AG08396 (cell line): ENCODE data around the gene MIA3.
"Not testable (repeated sequence)": the region's sequence is repeated elsewhere in the genome, so short reads cannot be mapped to it uniquely, and the experiment has no call there.

Experiments
- DNase-seq: peaks from one replicate; pipeline ENCODE4 v3.0.0; 2012; ENCODE audit warnings: low spot score, mixed read lengths

Gene MIA3

GRCh38 chr1:222618001-222618879 lies at the start of gene MIA3:
Gene MIA3 (plus strand): TSS chr1:222618097. CDS start chr1:222618111, 14 bp downstream.
- DNase-seq = peak; percentile 95

- DNase-seq = no peak
Observed at GRCh38 chr1:222570837-222571236, 47.1 kb upstream of the MIA3 start.

- DNase-seq = no peak
Observed at GRCh38 chr1:222579316-222579715, 38.6 kb upstream of the MIA3 start.

DNA sequence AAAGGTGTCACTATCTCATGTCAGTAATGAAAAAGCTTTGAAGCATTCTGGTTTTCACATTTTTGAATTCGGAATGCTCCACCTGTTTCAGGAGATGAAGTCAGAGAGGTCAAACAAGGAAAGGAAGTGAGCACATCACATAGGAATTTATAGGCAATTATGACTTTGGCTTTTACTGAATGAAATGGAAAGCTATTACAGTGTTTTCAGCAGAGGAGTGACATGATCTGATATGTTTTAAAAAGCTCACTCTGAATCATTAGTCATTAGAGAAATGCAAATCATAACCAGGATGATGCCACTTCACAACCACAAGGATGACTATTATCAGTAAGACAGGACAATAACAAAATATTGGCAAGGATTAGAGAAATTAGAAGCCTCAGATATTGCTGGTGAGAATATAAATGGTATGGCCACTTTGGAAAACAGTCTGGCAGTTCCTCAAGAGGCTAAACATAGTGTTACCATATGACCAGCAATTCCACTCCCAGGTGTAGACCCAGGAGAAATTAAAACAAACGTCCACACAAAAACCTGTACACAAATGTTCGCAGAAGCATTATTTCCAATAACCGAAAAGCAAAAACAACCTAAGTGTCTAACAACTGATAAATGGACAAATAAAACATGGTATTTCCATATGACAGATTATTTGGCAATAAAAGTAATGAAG lies 35.7 kb upstream of the MIA3 start:
- no peak for DNase-seq

- no peak for DNase-seq
Observed at GRCh38 chr1:222583079-222583478, 34.8 kb upstream of the MIA3 start.

- no peak for DNase-seq
Observed at GRCh38 chr1:222586842-222587241, 31.1 kb upstream of the MIA3 start.

DNA sequence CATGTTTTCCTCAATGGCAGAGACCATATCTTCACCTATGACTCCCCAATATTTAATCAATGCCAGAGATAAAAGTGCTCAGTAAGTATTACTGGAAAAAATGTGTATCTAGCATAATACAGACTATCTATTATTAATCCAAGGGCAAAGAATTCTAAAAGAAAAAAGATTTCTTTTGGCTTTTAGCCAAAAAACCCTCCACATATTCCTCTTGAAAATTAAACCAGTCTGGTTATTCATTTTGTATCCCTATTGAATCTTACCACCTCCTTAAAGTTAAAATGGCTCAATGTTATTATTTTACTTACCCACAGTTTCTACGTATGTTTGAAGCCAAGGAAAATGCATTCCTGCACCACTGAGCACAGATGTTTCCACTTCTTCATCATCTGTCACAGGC lies 29.8 kb upstream of the MIA3 start:
- DNase-seq = no peak

DNA sequence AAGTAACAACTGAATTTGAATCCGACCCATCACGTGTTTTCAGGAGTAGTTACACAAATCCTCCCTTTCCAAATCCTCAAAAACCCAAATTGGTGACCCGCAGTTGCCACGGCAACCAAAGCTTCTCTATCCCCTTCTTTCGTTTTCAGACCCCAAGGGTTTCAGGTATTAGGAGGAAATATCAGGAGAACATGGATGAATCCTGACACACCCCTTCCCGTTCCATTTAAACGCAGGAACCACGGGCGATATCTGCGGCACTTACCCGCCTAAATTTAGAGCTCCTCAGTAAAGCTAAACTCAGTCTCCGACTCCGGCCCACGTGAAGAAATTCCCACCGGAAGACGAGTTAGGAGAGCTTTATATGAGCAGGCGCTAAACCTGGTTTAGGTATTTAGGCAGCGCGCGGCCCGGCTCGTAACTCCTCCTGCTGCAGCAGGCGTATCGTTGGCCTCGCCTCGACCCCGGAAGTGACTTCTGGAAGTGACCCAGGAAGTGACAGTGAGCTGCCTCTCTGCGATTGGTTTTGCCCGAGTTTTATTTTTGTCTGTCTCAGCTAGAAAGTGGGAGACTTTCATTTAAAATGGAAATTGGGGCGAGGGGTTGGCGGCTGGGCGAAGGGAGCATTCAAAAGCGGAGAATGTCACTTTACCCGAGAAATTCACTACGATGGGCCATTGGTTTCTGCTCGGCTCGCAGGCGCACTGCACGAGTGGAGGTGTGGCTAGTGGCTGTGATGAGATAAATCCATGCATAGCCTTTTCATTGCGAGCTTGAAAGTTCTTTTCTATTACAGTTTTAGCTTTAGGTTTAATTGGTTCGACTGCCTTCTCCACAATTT lies 28.2 kb upstream of the MIA3 start, which contains the start of gene TAF1A:
Gene TAF1A (minus strand): TSS at position 472 of the 841 bp plus-strand sequence.
- DNase-seq = peak; percentile 85

DNA sequence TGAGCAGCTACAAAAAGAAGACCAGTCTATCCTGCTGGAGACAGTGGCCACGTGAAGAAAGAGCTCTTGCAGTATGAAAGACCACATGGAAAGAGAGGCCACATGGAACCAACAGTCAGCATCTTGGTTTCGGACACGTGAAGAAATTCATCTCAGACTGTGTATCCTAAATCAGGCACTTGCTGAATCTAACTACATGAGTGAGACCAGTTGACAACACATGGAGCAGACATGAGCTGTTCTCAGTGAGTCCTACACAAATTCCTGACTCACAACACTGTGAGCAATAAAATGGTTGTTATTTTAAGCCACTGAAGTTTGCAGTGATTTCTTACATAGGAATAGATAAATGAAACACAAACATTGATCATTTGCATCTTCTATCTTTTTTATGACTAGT lies 25.7 kb upstream of the MIA3 start:
- DNase-seq = peak; percentile 20

DNA sequence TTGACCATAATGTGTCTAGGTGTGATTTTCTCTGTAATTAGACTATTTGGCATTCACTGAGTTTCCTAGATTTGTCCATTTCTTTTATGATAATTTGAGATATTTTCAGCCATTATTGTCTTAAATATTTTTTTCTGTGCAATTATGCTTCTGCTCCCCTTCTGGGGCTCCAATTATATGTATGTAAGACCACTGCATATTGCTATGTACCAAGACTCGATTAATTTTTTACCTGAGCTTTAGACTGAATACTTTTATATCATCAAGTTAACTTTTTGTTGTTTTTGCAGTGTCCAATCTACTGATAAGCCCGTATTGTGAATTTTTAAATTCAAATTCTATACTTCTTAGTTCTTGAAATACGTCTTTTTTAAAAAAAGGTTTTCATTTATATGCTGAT lies 23.1 kb upstream of the MIA3 start:
- DNase-seq = no peak

GRCh38 chr1:222596696-222597095 lies 21.2 kb upstream of the MIA3 start:
- DNase-seq = no peak

DNA sequence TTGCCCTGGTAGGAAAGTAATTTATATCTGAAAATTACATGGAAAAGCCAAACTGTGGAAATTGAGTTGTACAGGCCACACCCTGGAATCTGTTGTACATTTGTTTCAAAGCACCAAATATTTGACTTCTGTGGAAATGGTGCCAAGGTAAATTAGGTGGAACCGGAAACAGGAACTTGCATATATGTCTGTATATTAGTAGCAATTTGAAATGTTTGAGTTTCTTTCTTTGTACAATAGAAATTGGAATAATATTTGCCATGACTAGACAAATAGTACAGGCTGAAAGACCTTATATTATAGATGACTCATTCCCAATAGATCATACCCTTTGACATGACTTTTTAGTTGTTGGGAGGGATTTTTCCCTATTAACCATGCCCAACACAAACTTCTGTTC lies 17.6 kb upstream of the MIA3 start:
- no peak for DNase-seq

DNA sequence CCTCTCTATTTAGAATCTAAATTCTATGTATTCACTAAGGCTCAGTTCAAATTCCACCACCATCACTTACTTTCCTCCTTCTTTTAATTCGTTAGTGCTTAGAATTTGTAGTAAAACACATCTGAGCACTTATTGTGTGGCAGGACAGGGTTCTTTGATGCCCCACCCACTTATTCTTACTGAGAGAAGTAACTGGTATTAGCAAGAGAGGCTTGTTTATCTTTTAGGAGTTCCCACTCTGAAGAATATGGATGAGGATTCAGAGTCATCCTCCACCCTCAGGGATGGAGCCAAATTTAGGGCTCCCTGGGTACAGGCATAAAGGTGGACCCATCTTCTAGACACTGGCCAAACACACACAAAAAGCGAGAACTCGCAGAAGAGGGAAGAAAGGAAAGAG lies 16.6 kb upstream of the MIA3 start:
- DNase-seq = no peak

DNA sequence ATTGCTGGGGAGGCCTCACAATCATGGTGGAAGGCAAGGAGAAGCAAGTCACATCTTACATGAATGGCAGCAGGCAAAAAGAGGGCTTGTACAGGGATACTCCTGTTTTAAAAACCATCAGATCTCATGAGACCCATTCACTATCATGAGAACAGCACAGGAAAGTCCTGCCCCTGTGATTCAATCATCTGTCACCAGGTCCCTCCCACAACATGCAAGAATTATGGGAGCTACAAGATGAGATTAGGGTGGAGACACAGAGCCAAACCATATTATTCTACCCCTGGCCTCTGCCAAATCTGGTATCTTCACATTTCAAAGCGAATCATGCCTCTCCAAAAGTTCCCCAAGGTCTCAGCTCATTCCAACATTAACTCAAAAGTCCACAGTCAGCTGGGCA lies 11.1 kb upstream of the MIA3 start:
- no peak for DNase-seq

DNA sequence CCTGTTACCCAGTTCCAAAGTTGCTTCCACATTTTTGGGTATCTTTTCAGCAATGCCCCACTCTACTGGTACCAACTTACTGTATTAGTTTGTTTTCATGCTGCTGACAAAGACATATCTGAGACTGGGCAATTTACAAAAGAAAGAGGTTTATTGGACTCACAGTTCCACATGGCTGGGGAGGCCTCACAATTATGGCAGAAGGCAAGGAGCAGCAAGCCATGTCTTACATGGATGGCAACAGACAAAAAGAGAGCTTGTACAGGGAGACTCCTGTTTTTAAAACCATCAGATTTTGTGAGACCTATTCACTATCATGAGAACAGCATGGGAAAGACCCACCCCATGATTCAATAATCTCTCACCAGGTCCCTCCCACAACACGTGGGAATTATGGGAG lies 8.8 kb upstream of the MIA3 start:
- not testable (repeated sequence) for DNase-seq

DNA sequence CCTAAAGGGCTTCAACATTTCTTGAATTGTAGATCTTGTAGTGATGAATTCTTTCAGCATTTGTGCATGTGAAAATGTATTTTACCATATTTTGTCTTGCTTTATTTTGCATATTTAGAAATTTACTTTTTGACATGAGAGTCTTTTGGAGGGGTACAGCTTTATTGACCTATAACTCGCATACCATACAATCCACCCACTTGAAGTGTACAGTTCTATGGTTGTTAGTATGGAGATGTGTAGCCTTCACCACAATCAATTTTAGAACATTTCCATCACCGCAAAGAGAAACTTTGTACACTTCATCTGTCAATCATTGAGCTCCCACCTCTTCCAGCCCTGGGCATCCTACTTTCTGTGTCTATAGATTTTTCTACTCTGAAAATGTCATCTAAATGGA lies 7.2 kb upstream of the MIA3 start:
- no peak for DNase-seq

- DNase-seq = no peak
Observed at GRCh38 chr1:222613627-222614026, 4.3 kb upstream of the MIA3 start.

- peak; percentile 74 for DNase-seq
Observed at GRCh38 chr1:222616525-222616924, 1.4 kb upstream of the MIA3 start.

- peak; percentile 90 for DNase-seq
Observed at GRCh38 chr1:222617367-222617951, 438 bp upstream of the MIA3 start.

- DNase-seq = peak; percentile 29
Observed at GRCh38 chr1:222618880-222619596, 1.1 kb downstream of the MIA3 start.

- no peak for DNase-seq
Observed at GRCh38 chr1:222620566-222620965, 2.7 kb downstream of the MIA3 start.
